Gastrocnemius medialis (tissue), 4 donors: ENCODE results near the gene OR3A3. TPM values are rescaled to one million over a fixed set of nuclear protein-coding genes. Genes with fewer than 3 reads are reported as not detected.

Experiments
- ATAC-seq, 2 donors: fragments of 150-250 bp; one replicate each; pipeline ENCODE4 v1.9.1; 2016
- DNase-seq, 2 donors: peaks; one replicate each; pipeline ENCODE4 v3.0.0-alpha.2; 2019
- H3K27ac ChIP-seq, 4 donors: fragments of 200-600 bp; sonication (generic); 1 replicate in 1 of 4; 2 replicates in 3 of 4; pipeline ENCODE4 v1.5.1; 2016 to 2018; ENCODE audit warnings: mild to moderate bottlenecking in 2 of 4, moderate library complexity in 1 of 4
- H3K27me3 ChIP-seq, 3 donors: fragments of 200-600 bp; sonication (generic) in 2 of 3; 1 replicate in 1 of 3; 2 replicates in 2 of 3; pipeline versions ENCODE4 v1.5.1 to v1.6.0; 2016 to 2019; ENCODE audit warnings: mild to moderate bottlenecking in 1 of 3, moderate library complexity in 1 of 3
- H3K36me3 ChIP-seq, 2 donors: fragments of 200-600 bp; sonication (generic) in 1 of 2; one replicate each; pipeline ENCODE4 v1.5.1; 2017 to 2018
- H3K4me1 ChIP-seq, 2 donors: fragments of 200-600 bp; sonication (generic) in 1 of 2; one replicate each; pipeline ENCODE4 v1.5.1; 2016 to 2017; ENCODE audit warnings: mild to moderate bottlenecking in 2 of 2
- H3K4me3 ChIP-seq, 4 donors: fragments of 200-600 bp; sonication (generic) in 3 of 4; 1 replicate in 1 of 4; 2 replicates in 3 of 4; pipeline ENCODE4 v1.5.1; 2016 to 2019; ENCODE audit warnings: mild to moderate bottlenecking in 2 of 4
- H3K9me3 ChIP-seq, 3 donors: fragments of 200-600 bp; sonication (generic) in 2 of 3; 1 replicate in 1 of 3; 2 replicates in 2 of 3; pipeline ENCODE4 v1.5.1; 2016 to 2019
- POLR2A ChIP-seq, 2 donors: fragments of 450-650 bp; IDR thresholded peaks; one replicate each; pipeline ENCODE4 v1.6.1; 2017; ENCODE audit warnings: antibody characterized with exemption in 2 of 2, mild to moderate bottlenecking in 2 of 2, moderate library complexity in 2 of 2
- in situ Hi-C, 4 donors: fragments of 200-750 bp; cut with MboI; loops; one replicate each; pipeline versions ENCODE4 v1.15.0 to v1.8.0; 2017; ENCODE audit warnings: low sequenced_read_pairs in 4 of 4
- intact Hi-C: fragments of 100-400 bp; cut with DNase I; formaldehyde crosslinking; loops from one replicate; pipeline ENCODE4 v1.15.1; 2023; ENCODE audit warnings: low total_unique reads
- total RNA-seq, 4 donors: library from RNA; depleted of rRNA; stranded (reverse); fragments of >200 nt; gene quantifications; one replicate each; pipeline versions ENCODE4 v1.1.0 to v1.2.3, GENCODE V29; 2016
- TF ChIP-seq, protein P1 (sequence below), 5 experiments: fragments of 450-650 bp in 3 of 5; fragments of 200-600 bp in 2 of 5; sonication (generic) in 2 of 5; IDR thresholded peaks in 4 of 5; conservative IDR thresholded peaks in 1 of 5; 1 replicate in 4 of 5; 2 replicates in 1 of 5; pipeline ENCODE4 v1.5.1; 2016 to 2019; ENCODE audit warnings: antibody characterized with exemption in 5 of 5, mild to moderate bottlenecking in 3 of 5, moderate library complexity in 3 of 5

The OR3A3 gene
- total RNA-seq, 4 donors from 2014 or later, result not detected

GRCh38 chr17:3471599-3471998 lies 60.4 kb downstream of the OR3A3 start, which contains the start of gene SPATA22:
TSS of gene SPATA22 (minus strand) at chr17:3471819. CDS start at chr17:3469325, 2,494 bp downstream.
- H3K27ac ChIP-seq, result no peak within 1 kb of the TSS
- peaks cover 4 to 7% of the 10 kb centered on the region in 2 donors for H3K4me1 ChIP-seq
- intact Hi-C loops (no loop called here), in situ Hi-C loops (loop anchor here in 1 of 4 donors (25.0 kb wide), 1 partner anchor 109 kb away; no protein-coding TSS in a partner anchor)
- no peak within 1 kb of the TSS for H3K4me3 ChIP-seq
- DNase-seq (no peak), ATAC-seq (no peak)
- no peaks in the 10 kb centered on the region for H3K9me3 ChIP-seq
- no peaks in the 10 kb centered on the region for H3K36me3 ChIP-seq
- H3K27me3 ChIP-seq, result no peaks in the 10 kb centered on the region
- TF ChIP-seq, protein P1, sequence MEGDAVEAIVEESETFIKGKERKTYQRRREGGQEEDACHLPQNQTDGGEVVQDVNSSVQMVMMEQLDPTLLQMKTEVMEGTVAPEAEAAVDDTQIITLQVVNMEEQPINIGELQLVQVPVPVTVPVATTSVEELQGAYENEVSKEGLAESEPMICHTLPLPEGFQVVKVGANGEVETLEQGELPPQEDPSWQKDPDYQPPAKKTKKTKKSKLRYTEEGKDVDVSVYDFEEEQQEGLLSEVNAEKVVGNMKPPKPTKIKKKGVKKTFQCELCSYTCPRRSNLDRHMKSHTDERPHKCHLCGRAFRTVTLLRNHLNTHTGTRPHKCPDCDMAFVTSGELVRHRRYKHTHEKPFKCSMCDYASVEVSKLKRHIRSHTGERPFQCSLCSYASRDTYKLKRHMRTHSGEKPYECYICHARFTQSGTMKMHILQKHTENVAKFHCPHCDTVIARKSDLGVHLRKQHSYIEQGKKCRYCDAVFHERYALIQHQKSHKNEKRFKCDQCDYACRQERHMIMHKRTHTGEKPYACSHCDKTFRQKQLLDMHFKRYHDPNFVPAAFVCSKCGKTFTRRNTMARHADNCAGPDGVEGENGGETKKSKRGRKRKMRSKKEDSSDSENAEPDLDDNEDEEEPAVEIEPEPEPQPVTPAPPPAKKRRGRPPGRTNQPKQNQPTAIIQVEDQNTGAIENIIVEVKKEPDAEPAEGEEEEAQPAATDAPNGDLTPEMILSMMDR (IDR thresholded peaks at IDR 0.05 in 4 of 5, conservative IDR thresholded peaks at IDR 0.05 in 1 of 5), result no peak
- no peak for TF ChIP-seq POLR2A (IDR thresholded peaks at IDR 0.05)

- no peak overlapping the region for H3K4me3 ChIP-seq
- no peak overlapping the region for H3K27ac ChIP-seq
- H3K36me3 ChIP-seq, result no peaks in the 10 kb centered on the region
- ATAC-seq (no peak), DNase-seq (no peak)
- in situ Hi-C loops (loop anchor here in 1 of 4 donors (25.0 kb wide), 1 partner anchor 110 kb away; no protein-coding TSS in a partner anchor), intact Hi-C loops (no loop called here)
- no peak for TF ChIP-seq POLR2A (IDR thresholded peaks at IDR 0.05)
- TF ChIP-seq, protein P1 (IDR thresholded peaks at IDR 0.05 in 4 of 5, conservative IDR thresholded peaks at IDR 0.05 in 1 of 5), result no peak
- H3K4me1 ChIP-seq, result peaks cover 4 to 7% of the 10 kb centered on the region in 2 donors
- no peaks in the 10 kb centered on the region for H3K9me3 ChIP-seq
- no peaks in the 10 kb centered on the region for H3K27me3 ChIP-seq
These were observed 61.0 kb downstream of the OR3A3 start for GRCh38 chr17:3472137-3472536.

Other genes with a start within 250 kb of the OR3A3 start
- not detected for gene OR1A2, start 213.9 kb upstream of the OR3A3 start, total RNA-seq
- gene OR1A1, start 203.7 kb upstream of the OR3A3 start, total RNA-seq, result not detected
- gene OR3A1, start 113.0 kb upstream of the OR3A3 start, total RNA-seq, result not detected
- under 1 TPM in 2 of 4 donors, not detected in 2; 0.46 to 0.65 TPM for gene OR3A2, start 25.1 kb upstream of the OR3A3 start, total RNA-seq
- gene OR1E1, start 13.0 kb upstream of the OR3A3 start, total RNA-seq, result not detected
- gene OR1E2, start 22.5 kb downstream of the OR3A3 start, total RNA-seq, result under 1 TPM in 1 of 4 donors, not detected in 3; 0.49 TPM
- under 1 TPM in 2 of 4 donors, not detected in 2; 0.22 to 0.23 TPM for gene SPATA22, start 60.4 kb downstream of the OR3A3 start, total RNA-seq
- gene ASPA, start 64.6 kb downstream of the OR3A3 start, total RNA-seq, result 1 to 10 TPM in 3 of 4 donors, under 1 TPM in 1; 0.89 to 4.8 (median 1.4) TPM
- gene TRPV3, start 146.4 kb downstream of the OR3A3 start, total RNA-seq, result 1 to 10 TPM; 1.3 to 3.8 (median 1.6) TPM
- 1 to 10 TPM; 1.7 to 6.5 (median 3.5) TPM for gene TRPV1, start 198.0 kb downstream of the OR3A3 start, total RNA-seq
- 1 to 10 TPM; 4.1 to 4.7 (median 4.4) TPM for gene SHPK, start 224.9 kb downstream of the OR3A3 start, total RNA-seq
- 100 to 1,000 TPM in 1 of 4 donors, 10 to 100 TPM in 3; 15.0 to 141 (median 60.2) TPM for gene CTNS, start 225.4 kb downstream of the OR3A3 start, total RNA-seq